ENCODE measurements around the gene RIT2. TPM values are rescaled to one million over a fixed set of nuclear protein-coding genes. Genes with fewer than 3 reads are reported as not detected.
"Not testable (repeated sequence)": the region's sequence is repeated elsewhere in the genome, so short reads cannot be mapped to it uniquely, and the experiment has no call there.

RIT2 gene
- total RNA-seq, 1 donor from 2014 or later = not detected

GRCh38 chr18:42765302-42765701 lies 350.2 kb downstream of the RIT2 start:
- no peak for DNase-seq (ENCODE audit: low spot score)

- DNase-seq (ENCODE audit: low spot score) = no peak
These were observed 355.2 kb downstream of the RIT2 start for GRCh38 chr18:42760290-42760689.

GRCh38 chr18:42758852-42759251 lies 356.6 kb downstream of the RIT2 start:
- no peak for DNase-seq (ENCODE audit: low spot score)

GRCh38 chr18:42756214-42756613 lies 359.3 kb downstream of the RIT2 start:
- no peak for DNase-seq (ENCODE audit: low spot score)

GRCh38 chr18:42752916-42753315 lies 362.6 kb downstream of the RIT2 start:
- DNase-seq (ENCODE audit: low spot score) = no peak

- no peak for DNase-seq (ENCODE audit: low spot score)
These were observed 368.7 kb downstream of the RIT2 start for GRCh38 chr18:42746794-42747193.

GRCh38 chr18:42745931-42746330 lies 369.6 kb downstream of the RIT2 start:
- no peak for DNase-seq (ENCODE audit: low spot score)

- no peak for DNase-seq (ENCODE audit: low spot score)
These were observed 370.3 kb downstream of the RIT2 start for GRCh38 chr18:42745171-42745570.

GRCh38 chr18:42743373-42744138 lies 371.9 kb downstream of the RIT2 start:
- DNase-seq (ENCODE audit: low spot score) = no peak

GRCh38 chr18:42742969-42743368 lies 372.5 kb downstream of the RIT2 start:
- DNase-seq (ENCODE audit: low spot score) = no peak

- no peak for DNase-seq (ENCODE audit: low spot score)
These were observed 373.0 kb downstream of the RIT2 start for GRCh38 chr18:42742474-42742873.

GRCh38 chr18:42741805-42742347 lies 373.6 kb downstream of the RIT2 start:
- not testable (repeated sequence) for DNase-seq (ENCODE audit: low spot score)

- not testable (repeated sequence) for DNase-seq (ENCODE audit: low spot score)
These were observed 374.2 kb downstream of the RIT2 start for GRCh38 chr18:42741299-42741698.

GRCh38 chr18:42736074-42736473 lies 379.4 kb downstream of the RIT2 start:
- DNase-seq (ENCODE audit: low spot score) = no peak

- no peak for DNase-seq (ENCODE audit: low spot score)
These were observed 381.0 kb downstream of the RIT2 start for GRCh38 chr18:42734520-42734919.

GRCh38 chr18:42730272-42730671 lies 385.2 kb downstream of the RIT2 start:
- DNase-seq (ENCODE audit: low spot score) = no peak

- no peak for DNase-seq (ENCODE audit: low spot score)
These were observed 396.3 kb downstream of the RIT2 start for GRCh38 chr18:42719221-42719620.

- DNase-seq (ENCODE audit: low spot score) = no peak
These were observed 403.4 kb downstream of the RIT2 start for GRCh38 chr18:42712065-42712464.

GRCh38 chr18:42707080-42707479 lies 408.4 kb downstream of the RIT2 start:
- DNase-seq (ENCODE audit: low spot score) = no peak

GRCh38 chr18:42706618-42707017 lies 408.9 kb downstream of the RIT2 start:
- peak; percentile 74 for DNase-seq (ENCODE audit: low spot score)

GRCh38 chr18:42706029-42706608 lies 409.4 kb downstream of the RIT2 start:
- DNase-seq (ENCODE audit: low spot score) = no peak

All from ureter (tissue), 1 donor.